Measurements from ENCODE around the gene PISD.

Gene PISD

DNA sequence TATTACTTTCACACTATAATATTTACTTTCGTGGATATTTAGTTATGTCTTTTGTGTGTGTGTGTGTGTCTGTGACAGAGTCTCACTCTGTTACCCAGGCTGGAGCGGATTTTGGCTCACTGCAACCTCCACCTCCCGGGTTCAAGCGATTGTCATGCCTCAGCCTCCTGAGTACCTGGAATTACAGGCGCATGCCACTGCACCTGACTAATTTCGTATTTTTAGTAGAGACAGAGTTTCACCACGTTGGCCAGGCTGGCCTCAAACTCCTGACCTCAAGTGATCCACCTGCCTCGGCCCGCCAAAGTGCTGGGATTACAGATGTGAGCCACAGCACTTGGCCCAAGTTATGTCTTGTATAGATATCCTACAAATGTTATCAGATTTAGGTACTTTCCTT is 9.9 kb downstream of the PISD start:
- no peak for DNase-seq

DNA sequence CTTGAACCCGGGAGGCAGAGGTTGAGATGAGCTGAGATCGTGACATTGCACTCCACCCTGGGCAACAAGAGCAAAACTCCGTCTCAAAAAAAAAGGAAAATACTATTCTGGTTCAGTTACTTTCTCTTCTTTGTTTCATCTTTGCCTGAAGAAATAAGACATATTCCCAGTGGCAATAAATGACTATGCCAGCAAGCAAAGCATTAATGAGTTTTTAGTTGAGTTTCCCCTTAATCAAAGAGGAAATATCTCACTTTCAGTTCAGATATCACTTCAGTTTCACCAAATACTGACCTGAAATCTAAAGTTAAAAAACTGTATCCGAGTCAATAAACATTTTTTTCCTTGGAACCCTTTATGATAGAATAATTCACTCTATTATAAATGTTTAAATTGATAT is 10.4 kb downstream of the PISD start:
- DNase-seq = no peak

DNA sequence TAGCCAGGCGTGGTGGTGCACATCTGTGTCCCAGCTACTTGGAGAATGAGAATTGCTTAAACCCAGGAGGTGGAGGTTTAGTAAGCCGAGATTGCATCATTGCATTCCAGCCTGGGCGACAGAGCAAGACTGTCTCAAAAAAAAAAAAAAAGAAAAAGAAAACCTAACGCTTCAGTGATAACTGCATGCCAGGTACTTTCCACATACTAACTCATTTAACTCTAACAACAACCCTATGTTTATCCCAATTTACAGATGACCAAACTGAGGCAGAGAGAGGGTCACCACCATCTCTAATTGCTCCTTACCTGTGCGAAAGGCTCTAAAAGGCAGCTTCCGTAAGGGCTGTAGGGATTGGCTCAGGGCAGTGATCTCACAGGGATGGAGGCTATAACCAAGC is 11.6 kb downstream of the PISD start:
- DNase-seq = no peak

DNA sequence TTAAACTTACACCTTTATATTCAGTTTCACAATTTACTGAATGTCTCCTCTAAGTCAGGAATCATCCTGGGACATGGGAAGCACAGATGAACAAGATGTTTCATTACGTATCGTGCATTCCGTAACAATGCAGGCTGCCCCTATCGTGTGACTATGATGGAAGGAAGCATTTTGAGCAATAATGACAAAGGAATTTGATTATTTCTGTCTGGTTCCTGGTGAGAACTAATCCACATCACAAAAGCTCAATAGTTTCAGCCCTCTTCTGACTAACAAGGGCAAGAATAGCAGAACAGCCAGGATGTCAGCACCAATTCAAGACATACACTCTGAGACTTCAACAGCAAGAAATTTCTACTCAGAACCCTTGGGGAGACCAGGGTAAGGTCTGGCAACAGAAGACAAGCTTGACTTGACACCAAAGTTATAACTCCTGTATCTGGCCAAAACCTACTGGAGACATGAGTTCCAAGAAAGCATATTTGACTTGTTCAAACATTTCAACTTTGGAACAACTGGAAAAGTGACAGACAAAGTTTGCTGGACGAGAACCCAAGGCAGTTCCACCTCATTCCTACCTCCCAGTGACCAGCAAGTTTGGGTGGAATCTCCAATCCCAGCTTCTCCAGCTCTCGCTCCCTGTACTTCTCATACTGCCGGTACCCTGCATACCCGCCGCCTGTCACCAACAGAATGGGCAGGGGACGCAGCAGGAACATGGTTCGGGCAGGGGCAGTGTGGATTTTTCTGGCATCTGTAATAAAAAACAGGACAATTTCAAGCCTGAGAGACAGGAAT is 14.3 kb downstream of the PISD start:
- DNase-seq = no peak

DNA sequence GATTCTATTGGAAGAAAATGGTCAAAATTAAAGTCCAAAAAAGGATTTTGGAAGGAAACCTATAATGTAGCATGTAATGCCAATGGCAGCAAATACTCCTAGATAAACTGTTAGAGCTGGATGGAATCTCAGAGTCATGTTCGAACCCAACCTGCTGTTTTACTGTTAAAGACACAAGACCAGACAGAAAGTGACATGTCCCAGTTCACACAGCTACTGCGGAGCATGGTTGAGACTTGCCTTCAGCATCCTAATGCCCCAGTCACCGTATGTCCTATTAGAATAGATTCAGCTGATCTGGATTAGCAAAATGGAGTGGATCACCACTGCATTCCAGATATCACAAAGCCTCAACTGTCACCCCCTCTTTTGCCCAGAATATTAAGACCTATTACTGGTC is 14.9 kb downstream of the PISD start:
- DNase-seq = no peak

DNA sequence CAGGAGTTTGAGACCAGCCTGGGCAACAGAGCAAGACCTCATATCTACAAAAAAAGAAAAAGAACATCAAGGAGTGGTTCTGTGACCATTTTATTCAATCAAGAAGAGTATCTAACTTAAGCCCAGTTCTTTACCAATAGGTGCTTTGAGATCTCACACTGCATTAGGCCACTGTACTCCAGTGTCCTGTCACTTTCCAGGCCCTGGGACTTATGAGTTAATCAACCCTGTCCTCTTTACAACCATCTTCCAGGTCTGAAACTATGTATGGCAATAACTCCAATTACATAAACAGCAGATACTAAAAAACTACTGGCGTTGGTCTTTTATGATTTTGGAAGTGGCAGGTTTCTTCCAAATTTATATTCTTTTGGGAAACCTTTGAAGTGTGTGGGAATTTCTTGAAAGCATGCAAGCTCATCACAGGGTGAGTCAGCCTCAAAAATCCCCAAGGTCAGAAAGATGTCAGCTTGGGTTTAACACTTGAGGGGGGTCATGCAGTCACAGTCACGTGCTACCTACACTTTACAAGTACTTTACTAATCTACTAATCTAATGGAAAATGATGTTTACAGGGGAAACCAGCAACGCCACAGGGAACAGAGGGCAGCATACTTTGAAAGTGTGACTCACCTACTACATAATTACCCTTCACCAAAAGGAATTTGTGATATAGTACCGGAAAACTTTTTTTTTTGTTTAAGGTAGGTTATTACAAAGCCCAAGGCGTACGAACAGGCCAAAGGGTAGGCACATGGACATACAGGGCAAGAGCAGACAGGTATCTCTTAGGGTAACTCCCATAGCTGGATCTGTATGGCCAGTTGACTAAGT is 15.6 kb downstream of the PISD start:
- DNase-seq = no peak

DNA sequence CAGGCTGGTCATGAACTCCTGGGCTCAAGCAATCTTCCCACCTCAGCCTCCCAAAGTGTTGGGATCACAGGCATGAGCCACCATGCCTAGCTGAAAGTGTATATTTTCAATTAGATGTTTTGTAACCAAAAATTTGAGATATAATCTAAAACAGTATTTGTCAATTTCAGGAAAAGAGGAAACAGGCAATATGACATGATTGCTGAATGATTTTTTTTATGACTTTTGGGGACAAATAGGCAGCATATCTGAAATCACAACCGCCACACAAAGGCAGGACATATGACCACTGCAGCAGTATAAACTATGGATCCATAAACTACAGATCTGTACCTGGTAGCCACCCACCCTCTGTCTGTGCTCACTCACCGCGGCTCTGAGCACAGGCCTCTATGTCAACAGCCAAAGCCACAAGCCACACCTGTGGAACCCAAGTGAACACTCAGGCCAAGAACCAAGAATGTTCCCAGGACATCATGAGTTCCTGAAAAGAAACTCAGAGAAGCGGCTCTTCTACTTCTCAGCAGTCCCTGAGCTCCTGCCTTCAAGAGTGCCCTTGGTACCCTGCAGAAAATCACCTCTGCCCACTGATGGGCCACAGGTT is 22.5 kb downstream of the PISD start:
- DNase-seq = no peak

DNA sequence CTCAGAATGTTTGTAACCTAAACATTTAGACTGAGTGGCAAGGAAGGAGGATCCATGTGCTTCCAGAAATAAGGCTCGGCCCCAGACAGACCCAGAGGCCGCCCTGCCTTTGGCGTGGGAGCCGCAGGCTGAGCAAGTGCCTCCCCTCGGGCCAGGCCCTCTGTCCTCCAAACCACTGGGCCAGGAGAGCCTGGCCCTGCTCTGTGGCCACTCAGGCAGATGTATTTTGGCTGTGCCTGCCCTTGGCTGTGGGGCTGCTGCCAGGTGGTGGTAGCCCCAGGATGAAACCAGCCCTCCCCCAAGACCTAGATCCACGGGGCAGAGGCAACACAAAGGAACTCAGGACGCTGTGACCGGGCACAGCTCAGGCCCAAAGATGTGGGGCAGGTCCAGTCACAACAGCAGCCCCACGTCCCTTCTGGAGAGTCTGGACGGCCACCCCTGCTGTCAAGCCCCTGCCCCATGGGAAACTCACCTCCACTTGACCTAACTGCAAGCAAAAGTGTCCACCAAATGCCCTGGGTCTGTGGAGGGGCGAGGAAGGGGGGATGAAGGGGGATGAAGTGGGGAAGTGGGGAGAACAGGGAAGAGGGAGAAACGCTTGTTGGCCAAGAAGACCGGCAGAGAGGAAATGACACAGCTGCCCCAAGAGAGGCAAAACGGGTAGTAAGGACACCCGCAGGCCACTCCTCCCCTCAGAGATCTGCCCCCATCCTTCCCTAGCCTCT is 24.0 kb downstream of the PISD start:
- no peak for DNase-seq

DNA sequence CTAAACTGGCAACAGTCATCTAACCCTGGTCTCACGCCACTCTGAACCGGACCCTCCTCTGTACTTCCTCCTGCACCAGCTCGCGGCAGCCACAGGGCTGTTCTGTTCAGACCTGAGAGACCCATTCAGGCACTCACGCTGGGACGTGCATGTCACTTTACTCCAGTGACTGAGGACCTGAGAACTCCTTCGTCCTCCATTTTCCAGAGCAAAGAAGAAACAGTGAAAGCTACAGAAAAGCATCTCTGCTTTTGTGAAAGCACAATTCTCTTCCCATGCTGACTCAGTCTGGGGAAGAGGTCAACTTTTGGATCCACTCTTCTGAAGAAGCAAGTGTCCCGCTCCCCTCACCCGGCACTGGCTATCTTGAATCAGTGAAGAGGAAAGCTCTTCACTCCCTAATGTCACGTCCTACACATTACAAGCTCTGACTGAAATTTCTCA is 24.5 kb downstream of the PISD start:
- DNase-seq = no peak

DNA sequence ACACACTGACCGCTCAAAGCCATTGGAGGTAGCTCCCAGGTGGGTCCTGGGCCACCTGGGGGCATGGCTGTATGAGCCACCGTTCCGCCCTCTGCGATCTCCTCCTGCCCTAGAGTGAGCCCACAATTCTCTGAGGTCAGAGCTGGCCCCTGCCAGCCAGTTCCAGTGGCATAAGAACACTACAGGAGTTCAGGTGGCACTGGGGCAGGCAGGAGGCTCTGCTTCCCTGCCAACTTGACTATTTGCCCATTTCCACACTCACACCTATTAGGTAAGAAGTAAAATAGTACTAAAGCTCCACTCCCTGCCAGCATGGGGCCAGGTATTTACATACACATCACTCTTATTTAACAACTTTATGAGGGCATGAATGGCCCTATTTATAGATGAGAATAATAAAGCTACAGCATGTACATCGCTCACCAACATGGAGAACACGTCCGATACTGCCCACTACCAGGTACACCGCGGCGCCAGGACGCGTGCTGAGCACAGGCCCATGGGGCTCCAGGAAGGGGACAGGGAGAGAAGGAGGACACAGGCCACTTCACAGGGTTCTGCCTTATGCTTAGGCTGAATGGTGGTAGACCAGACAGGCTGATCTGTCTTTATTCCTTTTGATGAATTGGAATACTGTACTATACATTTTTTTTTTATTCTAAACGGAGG is 26.2 kb downstream of the PISD start:
- DNase-seq = no peak

DNA sequence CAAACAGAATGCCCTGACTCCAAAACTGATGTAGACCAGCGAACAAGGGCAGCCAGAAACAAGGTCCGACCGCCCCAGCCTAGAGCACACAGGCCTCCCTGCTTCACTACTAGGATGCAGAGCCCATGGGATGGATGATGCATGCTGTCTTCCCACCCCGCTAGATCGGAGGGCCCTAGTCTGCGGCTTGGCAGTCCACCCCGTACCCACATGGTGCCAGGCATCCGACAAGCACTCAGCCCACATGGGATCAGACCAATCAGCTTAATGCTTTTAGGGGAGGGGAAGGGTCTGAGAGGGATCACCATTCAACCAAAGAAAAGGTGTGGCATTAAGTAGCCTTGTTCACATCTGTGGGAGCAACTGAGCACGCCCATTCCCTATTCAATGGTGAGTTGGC is 30.6 kb downstream of the PISD start:
- no peak for DNase-seq

DNA sequence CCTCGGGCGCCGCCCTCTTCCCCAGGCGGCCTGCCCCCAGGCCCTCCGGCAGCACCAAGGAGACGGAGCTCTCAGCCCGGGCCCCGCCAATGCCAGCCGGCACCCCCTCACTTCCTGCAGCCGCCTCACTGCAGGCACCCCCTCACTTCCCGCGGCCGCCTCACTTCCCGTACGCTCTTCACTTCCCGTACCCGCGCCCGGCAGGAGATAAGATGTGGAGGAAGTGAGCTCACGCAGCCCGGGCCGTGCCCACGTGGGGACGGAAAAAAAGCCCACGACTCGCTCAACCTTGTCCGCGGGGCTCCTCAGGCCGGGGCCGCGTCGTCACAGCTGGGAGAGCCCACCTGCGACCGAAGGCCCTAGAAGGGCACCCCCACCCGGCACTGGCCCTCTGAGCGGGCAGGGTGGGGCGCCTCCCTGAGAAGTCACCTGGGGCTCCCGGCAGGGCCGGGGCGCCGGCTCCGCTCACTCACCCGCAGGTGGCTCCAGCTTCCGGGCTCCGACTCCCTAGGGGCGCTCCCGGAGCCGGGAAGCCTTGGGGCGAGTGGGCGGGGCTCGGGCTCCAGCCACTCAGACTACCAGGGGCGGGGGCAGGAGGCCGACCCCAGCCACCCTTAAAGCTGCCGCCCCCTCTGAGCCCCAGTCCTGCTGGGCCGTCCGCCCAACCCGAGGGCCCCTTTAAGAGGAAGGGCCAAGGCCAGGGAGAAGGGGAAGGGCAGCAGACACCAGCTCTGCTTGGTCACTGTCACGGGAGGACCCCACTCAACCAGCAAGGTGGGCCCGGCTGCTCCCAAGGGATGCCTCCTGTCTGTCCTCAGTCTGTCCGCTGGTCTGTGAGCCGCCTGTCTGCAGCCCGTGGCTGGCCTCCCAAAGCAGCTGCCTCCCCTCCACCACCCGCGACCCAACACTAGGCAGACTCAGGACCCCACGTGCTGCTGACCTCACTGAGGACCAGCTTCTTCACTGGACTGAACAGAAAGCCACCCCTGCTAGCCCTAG is 31.4 kb downstream of the PISD start:
- DNase-seq = no peak

DNA sequence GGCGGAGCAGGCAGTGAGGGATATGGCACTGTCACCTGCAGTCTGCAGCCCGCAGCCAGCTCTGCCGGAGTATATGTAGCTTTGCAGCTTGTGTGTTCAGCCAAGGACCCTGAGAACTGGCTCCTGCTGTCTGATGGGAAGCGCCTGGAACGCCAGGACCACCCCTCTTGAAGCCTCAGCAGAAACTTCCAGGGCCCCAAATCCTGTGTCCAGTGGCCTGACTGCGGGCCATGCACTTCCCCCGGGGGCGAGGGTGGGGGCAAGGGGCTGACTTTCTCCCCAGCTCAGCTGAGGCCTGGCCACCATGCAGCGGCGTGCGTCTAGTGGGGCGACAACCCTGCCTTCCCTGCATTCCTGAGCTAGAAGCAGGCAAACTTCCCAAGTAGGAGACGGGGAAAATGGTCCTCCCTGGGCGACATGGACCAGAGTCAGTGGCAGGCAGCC is 32.3 kb downstream of the PISD start:
- no peak for DNase-seq

DNA sequence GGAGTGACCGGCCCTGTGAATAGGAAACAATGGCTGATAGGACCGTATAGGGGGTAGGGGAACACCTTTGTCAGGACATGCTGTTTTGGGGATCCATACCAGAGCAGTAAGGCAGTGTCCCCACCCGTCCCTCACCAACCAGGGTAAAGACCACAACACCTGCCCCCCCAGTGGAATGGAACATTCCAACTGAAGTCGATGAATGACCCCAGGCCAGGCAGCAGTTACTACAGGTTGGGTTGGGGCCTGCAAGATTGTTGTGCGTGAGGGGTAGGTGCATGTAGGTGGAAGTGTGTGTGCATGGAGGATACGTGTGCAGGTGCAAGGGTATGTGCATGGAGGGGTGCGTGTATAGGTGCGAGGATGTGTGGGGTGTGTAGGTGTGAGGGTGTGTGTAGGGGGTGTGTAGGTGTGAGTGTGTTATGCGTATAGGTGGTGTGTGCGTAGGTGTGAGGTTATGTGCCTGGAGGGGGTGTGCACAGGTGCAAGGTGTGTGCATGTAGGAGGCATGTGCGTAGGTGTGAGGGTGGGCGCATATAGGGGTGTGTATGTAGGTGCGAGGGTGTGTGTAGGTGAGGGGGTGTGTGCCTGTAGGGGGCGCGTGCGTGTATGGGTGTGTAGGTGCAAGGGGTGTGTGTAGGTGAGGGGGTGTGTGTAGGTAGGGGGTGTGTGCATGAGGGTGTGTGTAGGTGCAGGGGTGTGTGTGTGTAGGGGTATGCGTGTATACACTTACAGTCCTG is 32.9 kb downstream of the PISD start:
- DNase-seq = no peak

DNA sequence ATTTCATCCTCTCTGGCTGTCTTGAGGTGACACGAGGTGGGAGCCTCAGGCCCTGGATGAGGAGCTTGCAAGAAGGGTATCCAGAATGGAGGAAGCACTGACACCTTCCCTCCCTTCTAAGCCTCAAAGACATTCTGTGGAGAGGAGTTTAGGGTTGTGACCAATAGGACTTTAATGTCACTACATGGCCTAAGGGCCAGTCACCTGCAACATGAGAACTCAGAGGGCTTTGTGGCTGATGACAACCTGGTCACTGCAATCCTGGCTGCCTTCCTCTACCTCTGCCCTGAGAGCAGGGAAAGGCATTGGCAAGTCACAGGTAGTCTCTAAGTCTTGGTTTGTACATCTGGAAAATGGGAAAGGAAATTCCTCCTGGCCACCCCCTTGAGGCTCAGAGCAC is 33.7 kb downstream of the PISD start:
- DNase-seq = no peak

DNA sequence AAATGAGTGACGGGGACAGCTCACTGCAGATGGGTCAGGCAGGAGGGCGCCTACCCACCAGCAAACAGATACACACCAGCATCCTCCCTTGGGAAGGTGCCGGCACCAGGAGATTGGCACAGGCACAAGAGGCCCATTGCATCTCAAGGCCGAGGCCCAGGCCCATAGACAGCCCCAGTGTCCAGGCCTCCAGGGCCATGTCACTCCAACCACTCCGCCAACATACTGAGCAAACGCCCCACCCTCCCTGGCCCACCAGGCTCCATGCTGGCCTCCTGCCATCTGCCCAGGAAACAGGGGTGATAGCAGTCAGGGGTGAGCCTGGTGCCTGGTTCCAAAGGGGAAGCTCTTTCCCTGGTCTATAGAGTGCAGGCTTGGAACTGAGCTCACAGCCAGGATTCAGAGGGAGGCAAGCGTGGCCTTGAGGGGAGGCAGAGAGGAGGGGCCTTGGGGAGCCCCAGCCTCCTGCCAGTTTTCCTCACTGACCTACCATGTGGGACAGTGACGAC is 34.7 kb downstream of the PISD start:
- no peak for DNase-seq

DNA sequence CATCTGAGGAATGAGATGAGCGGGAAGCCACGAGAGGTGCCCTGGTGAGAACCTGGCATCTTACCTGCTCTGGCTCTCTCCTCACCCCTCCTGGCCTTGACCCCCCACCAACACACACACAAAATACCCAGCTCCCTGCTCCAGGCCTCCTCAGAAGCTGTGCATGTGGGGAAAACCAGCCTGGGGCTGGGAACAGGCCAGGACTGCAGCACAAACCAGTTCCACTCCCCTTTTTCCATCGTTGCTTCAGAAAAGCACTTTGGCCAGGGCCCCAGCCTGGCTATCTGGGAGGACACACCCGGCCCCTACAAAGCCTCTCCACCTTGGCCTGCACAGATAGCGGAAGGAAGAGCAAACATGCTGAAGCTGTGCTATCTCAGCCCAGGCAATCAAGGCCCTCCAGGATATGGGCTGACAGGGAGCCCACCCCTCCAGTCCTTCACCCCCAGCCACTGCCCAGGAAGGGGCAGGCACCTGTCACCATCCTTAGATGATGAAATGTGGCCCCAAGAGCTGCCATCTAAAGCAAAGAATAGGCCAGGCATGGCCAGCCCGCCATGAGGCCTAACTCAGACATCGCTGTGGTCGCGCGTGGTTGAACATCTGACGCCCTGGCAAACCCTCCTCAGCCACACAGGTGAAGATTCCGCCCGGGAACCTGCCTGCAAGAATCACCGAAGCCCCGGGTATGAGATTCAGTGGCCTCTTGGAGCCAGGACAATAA is 35.4 kb downstream of the PISD start:
- DNase-seq = peak; percentile 41

DNA sequence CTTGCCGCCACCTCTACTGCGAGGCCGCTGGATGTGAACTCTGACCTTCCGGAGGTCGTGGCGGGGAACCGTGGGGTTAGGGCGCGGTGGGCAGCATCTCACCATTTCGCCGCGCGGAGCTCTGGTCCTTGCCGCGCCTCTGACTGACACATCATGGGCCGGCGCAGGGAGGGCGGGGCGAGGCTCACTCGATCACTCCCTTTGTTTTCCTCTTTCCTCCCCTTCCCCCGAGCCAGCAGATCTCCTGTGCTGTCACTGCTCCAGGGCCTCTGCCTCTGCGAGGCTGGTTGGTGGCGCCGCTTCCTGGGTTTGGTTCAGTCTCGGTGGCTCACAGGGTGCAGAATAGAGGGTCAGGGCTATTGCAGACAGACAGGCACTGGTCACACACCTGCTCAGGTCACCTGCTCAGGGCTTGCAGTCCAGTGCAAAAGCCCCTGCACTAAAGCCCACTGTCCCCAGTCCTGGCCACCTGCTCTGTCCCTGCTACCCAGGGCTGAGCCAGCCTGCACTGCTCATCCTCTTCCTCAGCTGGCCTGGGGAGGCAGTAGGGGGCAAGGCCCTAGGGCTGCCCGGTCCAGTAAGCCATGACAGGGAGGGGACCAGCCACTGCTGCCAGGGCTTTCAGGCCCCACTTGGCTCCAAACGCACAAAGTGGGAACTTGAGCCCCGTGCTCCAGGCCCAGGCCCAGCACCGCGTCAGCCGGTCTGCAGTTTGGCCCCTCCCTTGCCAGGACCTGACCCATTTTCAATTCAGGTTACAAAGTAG is 36.2 kb downstream of the PISD start:
- DNase-seq = no peak

DNA sequence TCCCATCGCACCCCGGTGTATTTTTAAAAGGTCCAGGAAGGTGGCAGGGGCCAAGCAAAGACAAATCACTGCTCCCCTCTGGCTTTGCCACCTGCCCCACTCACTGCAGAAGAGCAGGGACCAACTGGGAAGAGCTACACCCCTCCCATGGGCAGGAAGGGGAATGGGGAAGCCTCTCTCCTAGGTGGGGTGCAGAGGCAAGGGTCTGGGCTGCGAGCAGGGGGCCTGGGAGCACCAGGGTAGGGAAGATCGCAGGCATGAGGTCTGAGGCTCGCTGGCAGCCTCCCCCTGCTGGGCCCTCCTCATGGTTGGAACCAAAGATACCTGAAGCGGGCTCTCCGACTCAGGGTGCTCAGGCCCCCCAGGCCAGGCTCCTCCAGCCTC is 36.8 kb downstream of the PISD start:
- no peak for DNase-seq

Data from NCI-H2029 (cell line).